CD8-positive, alpha-beta memory T cell (primary cell): Measurements from ENCODE around the gene MED28. TPM values are rescaled to one million over a fixed set of nuclear protein-coding genes. Genes with fewer than 3 reads are reported as not detected.

ENCODE experiments used
- CTCF ChIA-PET: fragments of 350-600 bp; sonication (Branson Sonifier 250); formaldehyde crosslinking; loops from one replicate; lab custom pipeline; 2021; ENCODE audit warnings: antibody characterized with exemption; lab: Charles Lee
- POLR2A ChIA-PET: fragments of 350-600 bp; sonication (Branson Sonifier 250); formaldehyde crosslinking; loops from one replicate; lab custom pipeline; 2021; ENCODE audit warnings: antibody characterized with exemption; lab: Charles Lee
- DNase-seq, 5 donors: peaks; one replicate each; pipeline versions ENCODE4 v3.0.0 to v3.0.0-alpha.2; 2020 to 2022; ENCODE audit warnings: mixed read lengths in 1 of 5
- H3K27ac ChIP-seq: one replicate; pipeline ENCODE4 v1.7.0; 2013; ENCODE audit warnings: low read depth, mild to moderate bottlenecking, low read length, moderate library complexity
- H3K27me3 ChIP-seq: 2 replicates; pipeline ENCODE4 v1.7.0; 2013; ENCODE audit warnings: low read length, mild to moderate bottlenecking; ENCODE audit not compliant: insufficient read depth, poor library complexity, severe bottlenecking
- H3K36me3 ChIP-seq: 2 replicates; pipeline ENCODE4 v1.7.0; 2013; ENCODE audit warnings: mild to moderate bottlenecking, low read length, moderate library complexity; ENCODE audit not compliant: insufficient read depth
- H3K4me1 ChIP-seq: 2 replicates; pipeline ENCODE4 v1.7.0; 2013; ENCODE audit warnings: mild to moderate bottlenecking, low read length, moderate library complexity; ENCODE audit not compliant: insufficient read depth
- H3K4me3 ChIP-seq: 2 replicates; pipeline ENCODE4 v1.7.0; 2013; ENCODE audit warnings: mild to moderate bottlenecking, low read length
- H3K9me3 ChIP-seq: 2 replicates; pipeline ENCODE4 v1.7.0; 2013; ENCODE audit warnings: mild to moderate bottlenecking, low read length
- H3K27ac Mint-ChIP-seq, 8 donors: one replicate each; pipeline ENCODE4 v1.8.0; 2020 to 2021; ENCODE audit warnings: mixed read lengths in 8 of 8, mild to moderate bottlenecking in 6 of 8, inconsistent platforms in 3 of 8, moderate library complexity in 3 of 8
- H3K27me3 Mint-ChIP-seq, 2 donors: one replicate each; pipeline ENCODE4 v1.8.0; 2020 to 2021; ENCODE audit warnings: mixed read lengths in 2 of 2, mild to moderate bottlenecking in 1 of 2, moderate library complexity in 1 of 2
- H3K36me3 Mint-ChIP-seq, 3 donors: one replicate each; pipeline ENCODE4 v1.8.0; 2020 to 2021; ENCODE audit warnings: mixed read lengths in 3 of 3, inconsistent platforms in 1 of 3, mild to moderate bottlenecking in 1 of 3
- H3K4me1 Mint-ChIP-seq, 3 donors: one replicate each; pipeline ENCODE4 v1.8.0; 2020 to 2021; ENCODE audit warnings: mixed read lengths in 3 of 3, inconsistent platforms in 1 of 3, mild to moderate bottlenecking in 1 of 3
- H3K4me3 Mint-ChIP-seq, 7 donors: one replicate each; pipeline ENCODE4 v1.8.0; 2020 to 2021; ENCODE audit warnings: mixed read lengths in 7 of 7, mild to moderate bottlenecking in 6 of 7, moderate library complexity in 4 of 7, inconsistent platforms in 2 of 7
- H3K9me3 Mint-ChIP-seq, 5 donors: one replicate each; pipeline ENCODE4 v1.8.0; 2020 to 2022; ENCODE audit warnings: mixed read lengths in 5 of 5, mild to moderate bottlenecking in 3 of 5, moderate library complexity in 2 of 5, inconsistent platforms in 1 of 5
- polyA plus RNA-seq: library from polyadenylated mRNA; unstranded; fragments of 300-500 nt; fragmentation: Illumina TruSeq; gene quantifications from one replicate; pipeline ENCODE4 v1.2.3, GENCODE V29; 2021
- total RNA-seq, 2 experiments: library from RNA; stranded (reverse); gene quantifications; one replicate each; pipeline ENCODE4 v1.2.3, GENCODE V29; 2021

The MED28 gene
- total and polyA plus RNA-seq, 3 experiments from 2014 or later: 40.4 to 51.7 (median 49.4) TPM

- H3K4me1 Mint-ChIP-seq: peaks cover 0 to 4% (median 0%) of the 10 kb centered on the region in 3 donors
- H3K4me3 ChIP-seq: no peak overlapping the region
- H3K27me3 ChIP-seq: no peaks in the 10 kb centered on the region
- no peak for DNase-seq
- no peak overlapping the region for H3K4me3 Mint-ChIP-seq
- peaks cover 0 to 2% (median 0%) of the 10 kb centered on the region in 3 donors for H3K36me3 Mint-ChIP-seq
- no peaks in the 10 kb centered on the region for H3K36me3 ChIP-seq
- peaks cover 8 to 16% (median 12%) of the 10 kb centered on the region in 5 donors for H3K9me3 Mint-ChIP-seq
- H3K27ac Mint-ChIP-seq: no peak overlapping the region
- H3K27ac ChIP-seq: no peak overlapping the region
- no peaks in the 10 kb centered on the region for H3K9me3 ChIP-seq
- H3K4me1 ChIP-seq: no peaks in the 10 kb centered on the region
- ChIA-PET POLR2A (no interaction called here), CTCF (no interaction called here)
- H3K27me3 Mint-ChIP-seq: peaks cover 23 to 44% of the 10 kb centered on the region in 2 donors
Observed at GRCh38 chr4:17667253-17667652, 52.8 kb downstream of the MED28 start.

- Mint-ChIP-seq H3K27me3 (peaks cover 23 to 47% of the 10 kb centered on the region in 2 donors), H3K4me1 (peaks cover 0 to 4% (median 0%) of the 10 kb centered on the region in 3 donors), H3K4me3 (no peak overlapping the region), H3K27ac (peak overlapping the region in 1 of 8 donors; percentile 25), H3K36me3 (peaks cover 0 to 2% (median 0%) of the 10 kb centered on the region in 3 donors), H3K9me3 (peaks cover 8 to 19% (median 15%) of the 10 kb centered on the region in 5 donors)
- no peaks in the 10 kb centered on the region for H3K4me1 ChIP-seq
- ChIA-PET CTCF (no interaction called here), POLR2A (no interaction called here)
- H3K27me3 ChIP-seq: no peaks in the 10 kb centered on the region
- H3K4me3 ChIP-seq: no peak overlapping the region
- no peaks in the 10 kb centered on the region for H3K36me3 ChIP-seq
- DNase-seq: no peak
- no peaks in the 10 kb centered on the region for H3K9me3 ChIP-seq
- H3K27ac ChIP-seq: no peak overlapping the region
Observed at GRCh38 chr4:17667653-17668201, 53.3 kb downstream of the MED28 start.

- Mint-ChIP-seq H3K4me1 (no peaks in the 10 kb centered on the region), H3K27ac (no peak overlapping the region), H3K36me3 (peaks cover 0 to 4% (median 3%) of the 10 kb centered on the region in 3 donors), H3K4me3 (no peak overlapping the region), H3K27me3 (peaks cover 29 to 63% of the 10 kb centered on the region in 2 donors), H3K9me3 (peaks cover 12 to 26% (median 19%) of the 10 kb centered on the region in 5 donors)
- Histone ChIP-seq H3K9me3 (no peaks in the 10 kb centered on the region), H3K27ac (no peak overlapping the region), H3K36me3 (no peaks in the 10 kb centered on the region), H3K4me1 (no peaks in the 10 kb centered on the region), H3K4me3 (no peak overlapping the region), H3K27me3 (no peaks in the 10 kb centered on the region)
- CTCF ChIA-PET: no interaction called here
- POLR2A ChIA-PET: no interaction called here
- no peak for DNase-seq
Observed at GRCh38 chr4:17670423-17670822, 56.0 kb downstream of the MED28 start.

- CTCF ChIA-PET: no interaction called here
- no peaks in the 10 kb centered on the region for H3K27me3 ChIP-seq
- no peak for DNase-seq
- no peak overlapping the region for H3K4me3 Mint-ChIP-seq
- H3K27me3 Mint-ChIP-seq: peaks cover 1 to 23% of the 10 kb centered on the region in 2 donors
- H3K4me3 ChIP-seq: no peak overlapping the region
- no peaks in the 10 kb centered on the region for H3K9me3 ChIP-seq
- H3K36me3 ChIP-seq: no peaks in the 10 kb centered on the region
- no peaks in the 10 kb centered on the region for H3K9me3 Mint-ChIP-seq
- H3K27ac ChIP-seq: no peak overlapping the region
- POLR2A ChIA-PET: no interaction called here
- H3K4me1 ChIP-seq: no peaks in the 10 kb centered on the region
- H3K27ac Mint-ChIP-seq: no peak overlapping the region
- no peaks in the 10 kb centered on the region for H3K36me3 Mint-ChIP-seq
- no peaks in the 10 kb centered on the region for H3K4me1 Mint-ChIP-seq
Observed at GRCh38 chr4:17680559-17681280, 66.3 kb downstream of the MED28 start.

GRCh38 chr4:17681281-17682221 is 67.1 kb downstream of the MED28 start:
- Mint-ChIP-seq H3K4me3 (no peak overlapping the region), H3K4me1 (no peaks in the 10 kb centered on the region), H3K36me3 (no peaks in the 10 kb centered on the region), H3K27ac (no peak overlapping the region), H3K27me3 (peaks cover 1 to 19% of the 10 kb centered on the region in 2 donors), H3K9me3 (no peaks in the 10 kb centered on the region)
- no peak overlapping the region for H3K4me3 ChIP-seq
- H3K36me3 ChIP-seq: no peaks in the 10 kb centered on the region
- no peaks in the 10 kb centered on the region for H3K9me3 ChIP-seq
- no peaks in the 10 kb centered on the region for H3K4me1 ChIP-seq
- ChIA-PET CTCF (no interaction called here), POLR2A (no interaction called here)
- H3K27me3 ChIP-seq: no peaks in the 10 kb centered on the region
- no peak overlapping the region for H3K27ac ChIP-seq
- no peak for DNase-seq

- ChIA-PET POLR2A (no interaction called here), CTCF (no interaction called here)
- H3K4me1 Mint-ChIP-seq: no peaks in the 10 kb centered on the region
- H3K9me3 Mint-ChIP-seq: no peaks in the 10 kb centered on the region
- H3K27ac ChIP-seq: no peak overlapping the region
- H3K27ac Mint-ChIP-seq: no peak overlapping the region
- H3K4me3 ChIP-seq: no peak overlapping the region
- H3K9me3 ChIP-seq: no peaks in the 10 kb centered on the region
- no peaks in the 10 kb centered on the region for H3K36me3 ChIP-seq
- H3K4me1 ChIP-seq: no peaks in the 10 kb centered on the region
- no peak overlapping the region for H3K4me3 Mint-ChIP-seq
- peaks cover 1 to 15% of the 10 kb centered on the region in 2 donors for H3K27me3 Mint-ChIP-seq
- H3K27me3 ChIP-seq: no peaks in the 10 kb centered on the region
- DNase-seq: no peak
- no peaks in the 10 kb centered on the region for H3K36me3 Mint-ChIP-seq
Observed at GRCh38 chr4:17682222-17682566, 67.8 kb downstream of the MED28 start.
